HepG2 (cell line): ENCODE data around the gene EIF3L. TPM values are rescaled to one million over a fixed set of nuclear protein-coding genes. Genes with fewer than 3 reads are reported as not detected.

ENCODE experiments used
- ARNT ChIP-seq: fragments of 450-650 bp; IDR thresholded peaks from 2 replicates; pipeline ENCODE4 v1.6.1; 2017
- MYNN ChIP-seq: sonication (generic); formaldehyde crosslinking; IDR thresholded peaks from 2 replicates; pipeline ENCODE4 v1.4.0; 2020; ENCODE audit warnings: mild to moderate bottlenecking, low read depth, missing genetic modification reagents
- MZF1 ChIP-seq: sonication (generic); formaldehyde crosslinking; IDR thresholded peaks from 2 replicates; pipeline ENCODE4 v1.8.1; 2023; ENCODE audit warnings: mild to moderate bottlenecking, missing genetic modification reagents, borderline replicate concordance
- NR2F6 ChIP-seq, 2 experiments: IDR thresholded peaks; 2 replicates each; pipeline ENCODE4 v1.6.1; 2016; ENCODE audit warnings: antibody characterized with exemption in 1 of 2, mild to moderate bottlenecking in 1 of 2
- PCBP2 ChIP-seq: fragments of 200-400 bp; formaldehyde crosslinking; optimal IDR thresholded peaks from 2 replicates; pipeline ENCODE3; 2018; ENCODE audit warnings: low read length, low read depth; ENCODE audit not compliant: poor library complexity, severe bottlenecking
- REPIN1 ChIP-seq: sonication (generic); formaldehyde crosslinking; IDR thresholded peaks from 2 replicates; pipeline ENCODE4 v1.8.0; 2022; ENCODE audit warnings: missing genetic modification reagents, low read depth, mild to moderate bottlenecking, borderline replicate concordance
- SMARCE1 ChIP-seq: fragments of 450-650 bp; IDR thresholded peaks from 2 replicates; pipeline ENCODE4 v1.6.1; 2017; ENCODE audit warnings: borderline replicate concordance
- SP5 ChIP-seq: IDR thresholded peaks from 2 replicates; pipeline ENCODE4 v1.6.1; 2016; ENCODE audit warnings: low read depth, borderline replicate concordance
- SRSF4 ChIP-seq: fragments of 200-400 bp; formaldehyde crosslinking; IDR thresholded peaks from one replicate; pipeline ENCODE4 v1.6.1; 2018; ENCODE audit warnings: mild to moderate bottlenecking, low read depth, low read length, moderate library complexity; ENCODE audit not compliant: poor library complexity, severe bottlenecking
- SRY ChIP-seq: sonication (generic); formaldehyde crosslinking; IDR thresholded peaks from 2 replicates; pipeline ENCODE4 v1.8.0; 2022; ENCODE audit warnings: mild to moderate bottlenecking, missing genetic modification reagents
- YY1 ChIP-seq: IDR thresholded peaks from 2 replicates; pipeline ENCODE4 v1.6.1; 2011; ENCODE audit warnings: low read length, low read depth, moderate library complexity, mild to moderate bottlenecking; ENCODE audit not compliant: insufficient read depth, insufficient replicate concordance
- ZNF280B ChIP-seq: sonication (generic); formaldehyde crosslinking; IDR thresholded peaks from 2 replicates; pipeline ENCODE4 v1.5.0; 2020; ENCODE audit warnings: missing genetic modification reagents, mild to moderate bottlenecking, borderline replicate concordance
- ZNF318 ChIP-seq: sonication (generic); formaldehyde crosslinking; IDR thresholded peaks from 2 replicates; pipeline ENCODE4 v1.4.0; 2020; ENCODE audit warnings: mild to moderate bottlenecking, missing genetic modification reagents
- ZNF562 ChIP-seq: sonication (generic); formaldehyde crosslinking; IDR thresholded peaks from 2 replicates; pipeline ENCODE4 v1.8.0; 2022; ENCODE audit warnings: missing genetic modification reagents, borderline replicate concordance
- ZNF674 ChIP-seq: sonication (generic); formaldehyde crosslinking; IDR thresholded peaks from 2 replicates; pipeline ENCODE4 v1.5.0; 2020; ENCODE audit warnings: low read depth, mild to moderate bottlenecking, missing genetic modification reagents
- ZNF776 ChIP-seq: sonication (generic); formaldehyde crosslinking; IDR thresholded peaks from 2 replicates; pipeline ENCODE4 v1.4.0; 2020; ENCODE audit warnings: mild to moderate bottlenecking, missing genetic modification reagents
- polyA plus RNA-seq, 8 experiments: library from polyadenylated mRNA; depleted of rRNA in 3 of 8; stranded (reverse) in 7 of 8; unstranded in 1 of 8; fragments of >200 nt; fragmentation: Illumina TruSeq in 4 of 8; extraction: Trizol in 4 of 8; gene quantifications; 2 replicates each; pipeline versions ENCODE4 v1.2.1 to v1.2.3, GENCODE V29; 2011 to 2016; ENCODE audit warnings: low read depth in 4 of 8, missing spikeins in 1 of 8, mixed read lengths in 1 of 8; ENCODE audit not compliant: insufficient read depth in 1 of 8
- total RNA-seq, 5 experiments: library from RNA; depleted of rRNA; stranded (reverse); fragments of >200 nt; fragmentation: Illumina TruSeq; extraction: Trizol; gene quantifications; 2 replicates each; pipeline ENCODE4 v1.2.3, GENCODE V29; 2016; ENCODE audit warnings: low read depth in 1 of 5
- TF ChIP-seq, protein P1 (sequence below): sonication (generic); formaldehyde crosslinking; IDR thresholded peaks from 2 replicates; pipeline ENCODE4 v1.4.0; 2020; ENCODE audit warnings: mild to moderate bottlenecking, missing genetic modification reagents

EIF3L gene
- total and polyA plus RNA-seq, 2 of the 13 experiments (the other 11 are each of a cell fraction or from before 2014, with no cell fraction given), result 514 to 793 TPM

DNA sequence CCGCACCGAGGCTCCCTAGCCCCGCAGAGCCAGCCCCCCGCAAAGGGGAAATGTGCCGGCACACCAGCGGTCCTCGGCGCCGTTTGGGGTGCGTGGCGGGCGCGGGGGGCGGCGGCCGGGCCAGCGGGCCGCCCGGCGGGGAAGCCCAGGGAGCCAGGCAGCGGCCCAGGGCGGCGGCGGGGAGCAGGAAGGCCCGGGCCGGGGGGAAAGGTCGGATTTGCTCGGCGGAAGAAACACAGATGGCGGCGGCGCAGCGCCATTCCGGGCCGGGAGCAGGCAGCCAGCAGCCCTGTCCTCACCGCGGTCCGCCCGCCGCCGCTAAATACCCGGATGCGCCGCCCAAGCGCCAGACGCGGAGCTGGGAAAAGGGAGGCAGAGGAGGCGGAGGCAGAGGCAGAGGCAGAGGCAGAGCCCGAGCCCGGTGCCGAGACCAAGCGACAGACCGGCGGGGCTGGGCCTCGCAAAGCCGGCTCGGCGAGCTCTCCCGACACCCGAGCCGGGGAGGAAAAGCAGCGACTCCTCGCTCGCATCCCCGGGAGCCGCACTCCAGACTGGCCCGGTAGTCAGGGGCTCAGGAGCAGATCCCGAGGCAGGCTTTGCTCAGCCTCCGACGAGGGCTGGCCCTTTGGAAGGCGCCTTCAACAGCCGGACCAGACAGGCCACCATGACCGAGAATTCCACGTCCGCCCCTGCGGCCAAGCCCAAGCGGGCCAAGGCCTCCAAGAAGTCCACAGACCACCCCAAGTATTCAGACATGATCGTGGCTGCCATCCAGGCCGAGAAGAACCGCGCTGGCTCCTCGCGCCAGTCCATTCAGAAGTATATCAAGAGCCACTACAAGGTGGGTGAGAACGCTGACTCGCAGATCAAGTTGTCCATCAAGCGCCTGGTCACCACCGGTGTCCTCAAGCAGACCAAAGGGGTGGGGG lies 44.1 kb upstream of the EIF3L start (continued):
- no peak for TF ChIP-seq ZNF318 (CRISPR knock-in tag)
- TF ChIP-seq REPIN1 (CRISPR knock-in tag), result peak; percentile 81
- TF ChIP-seq ZNF562, result no peak; the same call in 1 of the 2 replicates
- TF ChIP-seq ZNF776, result no peak; the same call in 1 of the 2 replicates
- TF ChIP-seq ARNT, result no peak
- TF ChIP-seq MZF1, result no peak
- no peak for TF ChIP-seq SMARCE1
- peak; percentile 91 for TF ChIP-seq YY1
- peak; percentile 59 for TF ChIP-seq SP5 (CRISPR knock-in tag)
- TF ChIP-seq, protein P1, sequence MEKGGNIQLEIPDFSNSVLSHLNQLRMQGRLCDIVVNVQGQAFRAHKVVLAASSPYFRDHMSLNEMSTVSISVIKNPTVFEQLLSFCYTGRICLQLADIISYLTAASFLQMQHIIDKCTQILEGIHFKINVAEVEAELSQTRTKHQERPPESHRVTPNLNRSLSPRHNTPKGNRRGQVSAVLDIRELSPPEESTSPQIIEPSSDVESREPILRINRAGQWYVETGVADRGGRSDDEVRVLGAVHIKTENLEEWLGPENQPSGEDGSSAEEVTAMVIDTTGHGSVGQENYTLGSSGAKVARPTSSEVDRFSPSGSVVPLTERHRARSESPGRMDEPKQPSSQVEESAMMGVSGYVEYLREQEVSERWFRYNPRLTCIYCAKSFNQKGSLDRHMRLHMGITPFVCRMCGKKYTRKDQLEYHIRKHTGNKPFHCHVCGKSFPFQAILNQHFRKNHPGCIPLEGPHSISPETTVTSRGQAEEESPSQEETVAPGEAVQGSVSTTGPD (CRISPR knock-in tag), result no peak; the same call in 1 of the 2 replicates
- TF ChIP-seq PCBP2, result no peak
- TF ChIP-seq ZNF280B (CRISPR knock-in tag), result no peak
- no peak; the same call in 1 of the 2 replicates for TF ChIP-seq MYNN (CRISPR knock-in tag)
- TF ChIP-seq SRY (CRISPR knock-in tag), result peak; percentile 70
- TF ChIP-seq SRSF4, result peak; percentile 77
- TF ChIP-seq ZNF674, result 0 out of 2 replicates have a peak, but pooled peaks have one; percentile 69
- no peak for TF ChIP-seq NR2F6 (IDR thresholded peaks at IDR 0.05)
- TF ChIP-seq NR2F6 (CRISPR knock-in tag; IDR thresholded peaks at IDR 0.05), result peak; percentile 78
